HepG2 (cell line): ENCODE data around the gene PRM3. TPM values are rescaled to one million over a fixed set of nuclear protein-coding genes. Genes with fewer than 3 reads are reported as not detected.

Source experiments
- BORCS8-MEF2B ChIP-seq: sonication (generic); formaldehyde crosslinking; IDR thresholded peaks from 2 replicates; pipeline ENCODE4 v1.8.0; 2022; ENCODE audit warnings: mild to moderate bottlenecking, missing genetic modification reagents
- CBX5 ChIP-seq: sonication (generic); formaldehyde crosslinking; IDR thresholded peaks from 2 replicates; pipeline ENCODE4 v1.4.0; 2020; ENCODE audit warnings: missing genetic modification reagents, borderline replicate concordance
- GTF3A ChIP-seq: sonication (generic); formaldehyde crosslinking; conservative IDR thresholded peaks from 2 replicates; pipeline ENCODE4 v1.4.0; 2020; ENCODE audit warnings: mild to moderate bottlenecking, missing genetic modification reagents
- HNRNPLL ChIP-seq: fragments of 200-400 bp; formaldehyde crosslinking; IDR thresholded peaks from 2 replicates; pipeline ENCODE4 v1.6.1; 2017; ENCODE audit warnings: mild to moderate bottlenecking, low read depth, low read length; ENCODE audit not compliant: poor library complexity, severe bottlenecking
- KDM6A ChIP-seq: IDR thresholded peaks from 2 replicates; pipeline ENCODE4 v1.6.1; 2016; ENCODE audit warnings: low read depth
- NKX3-1 ChIP-seq: sonication (generic); formaldehyde crosslinking; IDR thresholded peaks from 2 replicates; pipeline ENCODE4 v1.5.0; 2020; ENCODE audit warnings: missing genetic modification reagents
- PCBP1 ChIP-seq: fragments of 200-400 bp; formaldehyde crosslinking; IDR thresholded peaks from 2 replicates; pipeline ENCODE4 v1.6.1; 2017; ENCODE audit warnings: mild to moderate bottlenecking, low read depth, low read length, borderline replicate concordance
- SMARCE1 ChIP-seq: fragments of 450-650 bp; IDR thresholded peaks from 2 replicates; pipeline ENCODE4 v1.6.1; 2017; ENCODE audit warnings: borderline replicate concordance
- SOX6 ChIP-seq, 2 experiments: fragments of 450-650 bp in 1 of 2; sonication (generic) in 1 of 2; formaldehyde crosslinking in 1 of 2; IDR thresholded peaks; 2 replicates each; pipeline versions ENCODE4 v1.4.0 to v1.6.1; 2017 to 2020; ENCODE audit warnings: antibody characterized with exemption in 1 of 2, mild to moderate bottlenecking in 1 of 2, missing genetic modification reagents in 1 of 2
- SPEN ChIP-seq: sonication (generic); formaldehyde crosslinking; IDR thresholded peaks from 2 replicates; pipeline ENCODE4 v1.5.1; 2020; ENCODE audit warnings: low read depth, mild to moderate bottlenecking, missing genetic modification reagents
- STAT5B ChIP-seq: sonication (generic); formaldehyde crosslinking; IDR thresholded peaks from 2 replicates; pipeline ENCODE4 v1.4.0; 2020; ENCODE audit warnings: missing genetic modification reagents
- ZBTB7B ChIP-seq: sonication (generic); formaldehyde crosslinking; IDR thresholded peaks from 2 replicates; pipeline ENCODE4 v1.4.0; 2020; ENCODE audit warnings: missing genetic modification reagents
- ZFP90 ChIP-seq: sonication (generic); formaldehyde crosslinking; IDR thresholded peaks from 2 replicates; pipeline ENCODE4 v1.8.0; 2022; ENCODE audit warnings: missing genetic modification reagents, mild to moderate bottlenecking, inconsistent platforms, borderline replicate concordance
- ZMAT3 ChIP-seq: sonication (generic); formaldehyde crosslinking; conservative IDR thresholded peaks from 2 replicates; pipeline ENCODE4 v1.7.0; 2021; ENCODE audit warnings: missing genetic modification reagents
- ZNF792 ChIP-seq: IDR thresholded peaks from 2 replicates; pipeline ENCODE4 v1.6.1; 2016
- polyA plus RNA-seq, 8 experiments: library from polyadenylated mRNA; depleted of rRNA in 3 of 8; stranded (reverse) in 7 of 8; unstranded in 1 of 8; fragments of >200 nt; fragmentation: Illumina TruSeq in 4 of 8; extraction: Trizol in 4 of 8; gene quantifications; 2 replicates each; pipeline versions ENCODE4 v1.2.1 to v1.2.3, GENCODE V29; 2011 to 2016; ENCODE audit warnings: low read depth in 4 of 8, missing spikeins in 1 of 8, mixed read lengths in 1 of 8; ENCODE audit not compliant: insufficient read depth in 1 of 8
- total RNA-seq, 5 experiments: library from RNA; depleted of rRNA; stranded (reverse); fragments of >200 nt; fragmentation: Illumina TruSeq; extraction: Trizol; gene quantifications; 2 replicates each; pipeline ENCODE4 v1.2.3, GENCODE V29; 2016; ENCODE audit warnings: low read depth in 1 of 5
- TF ChIP-seq, protein P1 (sequence below): sonication (generic); formaldehyde crosslinking; IDR thresholded peaks from 2 replicates; pipeline ENCODE4 v1.4.0; 2020; ENCODE audit warnings: missing genetic modification reagents
- TF ChIP-seq, protein P2 (sequence below): sonication (generic); formaldehyde crosslinking; IDR thresholded peaks from 2 replicates; pipeline ENCODE4 v1.4.0; 2020; ENCODE audit warnings: missing genetic modification reagents
- TF ChIP-seq, protein P3 (sequence below): sonication (generic); formaldehyde crosslinking; IDR thresholded peaks from 2 replicates; pipeline ENCODE4 v1.5.0; 2020; ENCODE audit warnings: mild to moderate bottlenecking, missing genetic modification reagents
- TF ChIP-seq, protein P4 (sequence below): sonication (generic); formaldehyde crosslinking; IDR thresholded peaks from 2 replicates; pipeline ENCODE4 v1.8.1; 2023; ENCODE audit warnings: mild to moderate bottlenecking, inconsistent platforms, moderate library complexity, missing genetic modification reagents, borderline replicate concordance
- TF ChIP-seq, protein P5 (sequence below): sonication (generic); formaldehyde crosslinking; IDR thresholded peaks from 2 replicates; pipeline ENCODE4 v1.4.0; 2020; ENCODE audit warnings: mild to moderate bottlenecking, missing genetic modification reagents

Gene PRM3
- total and polyA plus RNA-seq, 2 of the 13 experiments (the other 11 are each of a cell fraction or from before 2014, with no cell fraction given) = not detected

DNA sequence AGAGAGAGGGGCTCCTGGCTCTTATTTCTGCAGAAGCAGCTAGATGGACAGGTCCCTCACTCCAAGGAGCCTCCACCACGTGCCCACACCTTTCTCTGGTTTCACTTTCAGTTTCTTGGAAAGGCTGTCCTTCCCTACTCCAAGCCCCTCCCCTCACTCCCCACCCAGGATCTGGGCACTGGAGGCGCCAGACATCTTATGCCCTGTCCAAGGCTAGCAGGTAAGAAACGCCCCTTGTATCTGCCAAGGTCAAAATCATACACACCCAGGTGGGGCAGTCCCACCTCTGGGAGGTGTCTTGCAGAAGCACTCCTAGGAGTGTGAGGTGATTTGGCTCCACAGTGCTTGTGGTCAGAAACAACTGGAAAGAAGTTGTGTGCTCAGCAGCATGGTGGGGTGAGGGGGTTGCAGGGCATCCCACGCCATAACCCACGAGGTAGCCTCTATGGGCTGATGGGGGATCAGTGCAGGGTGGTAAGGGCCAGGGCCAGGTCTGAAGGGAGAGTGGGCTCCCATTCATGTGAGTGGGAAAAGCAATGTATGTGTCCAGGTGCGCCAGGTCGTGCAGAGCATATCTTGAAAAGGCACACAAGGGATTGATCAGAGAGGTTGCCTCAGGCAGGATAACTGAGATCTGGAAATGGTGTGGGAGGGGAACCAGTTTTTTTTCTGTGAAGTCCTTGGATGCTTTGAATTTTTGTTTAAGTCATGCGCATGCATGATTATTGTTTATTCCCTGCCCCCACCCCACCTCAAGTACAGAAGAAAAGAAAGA, 39.5 kb upstream of the PRM3 start (continued):
- TF ChIP-seq, protein P1, sequence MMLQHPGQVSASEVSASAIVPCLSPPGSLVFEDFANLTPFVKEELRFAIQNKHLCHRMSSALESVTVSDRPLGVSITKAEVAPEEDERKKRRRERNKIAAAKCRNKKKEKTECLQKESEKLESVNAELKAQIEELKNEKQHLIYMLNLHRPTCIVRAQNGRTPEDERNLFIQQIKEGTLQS (CRISPR knock-in tag) = no peak
- TF ChIP-seq ZMAT3 (no peak), BORCS8-MEF2B (0 out of 2 replicates have a peak, but pooled peaks have one; percentile 57), CBX5 (CRISPR knock-in tag) (no peak), NKX3-1 (CRISPR knock-in tag) (no peak), HNRNPLL (no peak), ZNF792 (CRISPR knock-in tag) (0 out of 2 replicates have a peak, but pooled peaks have one; percentile 25), ZFP90 (CRISPR knock-in tag) (no peak), SMARCE1 (no peak), KDM6A (CRISPR knock-in tag) (no peak), STAT5B (CRISPR knock-in tag) (0 out of 2 replicates have a peak, but pooled peaks have one; percentile 19), ZBTB7B (CRISPR knock-in tag) (peak; percentile 77; the same call in 1 of the 2 replicates), GTF3A (CRISPR knock-in tag) (no peak), SOX6 (IDR thresholded peaks at IDR 0.05) (no peak), SOX6 (CRISPR knock-in tag; IDR thresholded peaks at IDR 0.05) (no peak; the same call in 1 of the 2 replicates), PCBP1 (no peak), SPEN (CRISPR knock-in tag) (0 out of 2 replicates have a peak, but pooled peaks have one; percentile 36)
- TF ChIP-seq, protein P2, sequence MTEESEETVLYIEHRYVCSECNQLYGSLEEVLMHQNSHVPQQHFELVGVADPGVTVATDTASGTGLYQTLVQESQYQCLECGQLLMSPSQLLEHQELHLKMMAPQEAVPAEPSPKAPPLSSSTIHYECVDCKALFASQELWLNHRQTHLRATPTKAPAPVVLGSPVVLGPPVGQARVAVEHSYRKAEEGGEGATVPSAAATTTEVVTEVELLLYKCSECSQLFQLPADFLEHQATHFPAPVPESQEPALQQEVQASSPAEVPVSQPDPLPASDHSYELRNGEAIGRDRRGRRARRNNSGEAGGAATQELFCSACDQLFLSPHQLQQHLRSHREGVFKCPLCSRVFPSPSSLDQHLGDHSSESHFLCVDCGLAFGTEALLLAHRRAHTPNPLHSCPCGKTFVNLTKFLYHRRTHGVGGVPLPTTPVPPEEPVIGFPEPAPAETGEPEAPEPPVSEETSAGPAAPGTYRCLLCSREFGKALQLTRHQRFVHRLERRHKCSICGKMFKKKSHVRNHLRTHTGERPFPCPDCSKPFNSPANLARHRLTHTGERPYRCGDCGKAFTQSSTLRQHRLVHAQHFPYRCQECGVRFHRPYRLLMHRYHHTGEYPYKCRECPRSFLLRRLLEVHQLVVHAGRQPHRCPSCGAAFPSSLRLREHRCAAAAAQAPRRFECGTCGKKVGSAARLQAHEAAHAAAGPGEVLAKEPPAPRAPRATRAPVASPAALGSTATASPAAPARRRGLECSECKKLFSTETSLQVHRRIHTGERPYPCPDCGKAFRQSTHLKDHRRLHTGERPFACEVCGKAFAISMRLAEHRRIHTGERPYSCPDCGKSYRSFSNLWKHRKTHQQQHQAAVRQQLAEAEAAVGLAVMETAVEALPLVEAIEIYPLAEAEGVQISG = peak; percentile 54
- TF ChIP-seq, protein P3, sequence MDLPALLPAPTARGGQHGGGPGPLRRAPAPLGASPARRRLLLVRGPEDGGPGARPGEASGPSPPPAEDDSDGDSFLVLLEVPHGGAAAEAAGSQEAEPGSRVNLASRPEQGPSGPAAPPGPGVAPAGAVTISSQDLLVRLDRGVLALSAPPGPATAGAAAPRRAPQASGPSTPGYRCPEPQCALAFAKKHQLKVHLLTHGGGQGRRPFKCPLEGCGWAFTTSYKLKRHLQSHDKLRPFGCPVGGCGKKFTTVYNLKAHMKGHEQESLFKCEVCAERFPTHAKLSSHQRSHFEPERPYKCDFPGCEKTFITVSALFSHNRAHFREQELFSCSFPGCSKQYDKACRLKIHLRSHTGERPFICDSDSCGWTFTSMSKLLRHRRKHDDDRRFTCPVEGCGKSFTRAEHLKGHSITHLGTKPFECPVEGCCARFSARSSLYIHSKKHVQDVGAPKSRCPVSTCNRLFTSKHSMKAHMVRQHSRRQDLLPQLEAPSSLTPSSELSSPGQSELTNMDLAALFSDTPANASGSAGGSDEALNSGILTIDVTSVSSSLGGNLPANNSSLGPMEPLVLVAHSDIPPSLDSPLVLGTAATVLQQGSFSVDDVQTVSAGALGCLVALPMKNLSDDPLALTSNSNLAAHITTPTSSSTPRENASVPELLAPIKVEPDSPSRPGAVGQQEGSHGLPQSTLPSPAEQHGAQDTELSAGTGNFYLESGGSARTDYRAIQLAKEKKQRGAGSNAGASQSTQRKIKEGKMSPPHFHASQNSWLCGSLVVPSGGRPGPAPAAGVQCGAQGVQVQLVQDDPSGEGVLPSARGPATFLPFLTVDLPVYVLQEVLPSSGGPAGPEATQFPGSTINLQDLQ (CRISPR knock-in tag) = no peak
- TF ChIP-seq, protein P4, sequence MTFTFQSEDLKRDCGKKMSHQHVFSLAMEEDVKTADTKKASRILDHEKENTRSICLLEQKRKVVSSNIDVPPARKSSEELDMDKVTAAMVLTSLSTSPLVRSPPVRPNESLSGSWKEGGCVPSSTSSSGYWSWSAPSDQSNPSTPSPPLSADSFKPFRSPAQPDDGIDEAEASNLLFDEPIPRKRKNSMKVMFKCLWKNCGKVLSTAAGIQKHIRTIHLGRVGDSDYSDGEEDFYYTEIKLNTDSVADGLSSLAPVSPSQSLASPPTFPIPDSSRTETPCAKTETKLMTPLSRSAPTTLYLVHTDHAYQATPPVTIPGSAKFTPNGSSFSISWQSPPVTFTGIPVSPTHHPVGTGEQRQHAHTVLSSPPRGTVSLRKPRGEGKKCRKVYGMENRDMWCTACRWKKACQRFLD = 0 out of 2 replicates have a peak, but pooled peaks have one; percentile 4
- TF ChIP-seq, protein P5, sequence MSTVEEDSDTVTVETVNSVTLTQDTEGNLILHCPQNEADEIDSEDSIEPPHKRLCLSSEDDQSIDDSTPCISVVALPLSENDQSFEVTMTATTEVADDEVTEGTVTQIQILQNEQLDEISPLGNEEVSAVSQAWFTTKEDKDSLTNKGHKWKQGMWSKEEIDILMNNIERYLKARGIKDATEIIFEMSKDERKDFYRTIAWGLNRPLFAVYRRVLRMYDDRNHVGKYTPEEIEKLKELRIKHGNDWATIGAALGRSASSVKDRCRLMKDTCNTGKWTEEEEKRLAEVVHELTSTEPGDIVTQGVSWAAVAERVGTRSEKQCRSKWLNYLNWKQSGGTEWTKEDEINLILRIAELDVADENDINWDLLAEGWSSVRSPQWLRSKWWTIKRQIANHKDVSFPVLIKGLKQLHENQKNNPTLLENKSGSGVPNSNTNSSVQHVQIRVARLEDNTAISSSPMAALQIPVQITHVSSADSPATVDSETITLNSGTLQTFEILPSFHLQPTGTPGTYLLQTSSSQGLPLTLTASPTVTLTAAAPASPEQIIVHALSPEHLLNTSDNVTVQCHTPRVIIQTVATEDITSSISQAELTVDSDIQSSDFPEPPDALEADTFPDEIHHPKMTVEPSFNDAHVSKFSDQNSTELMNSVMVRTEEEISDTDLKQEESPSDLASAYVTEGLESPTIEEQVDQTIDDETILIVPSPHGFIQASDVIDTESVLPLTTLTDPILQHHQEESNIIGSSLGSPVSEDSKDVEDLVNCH (CRISPR knock-in tag) = no peak
